ENCODE measurements around the gene SNRNP48.
A peak's percentile ranks its signal among the peaks of the same experiment; 100 is the strongest.

SNRNP48 gene

DNA sequence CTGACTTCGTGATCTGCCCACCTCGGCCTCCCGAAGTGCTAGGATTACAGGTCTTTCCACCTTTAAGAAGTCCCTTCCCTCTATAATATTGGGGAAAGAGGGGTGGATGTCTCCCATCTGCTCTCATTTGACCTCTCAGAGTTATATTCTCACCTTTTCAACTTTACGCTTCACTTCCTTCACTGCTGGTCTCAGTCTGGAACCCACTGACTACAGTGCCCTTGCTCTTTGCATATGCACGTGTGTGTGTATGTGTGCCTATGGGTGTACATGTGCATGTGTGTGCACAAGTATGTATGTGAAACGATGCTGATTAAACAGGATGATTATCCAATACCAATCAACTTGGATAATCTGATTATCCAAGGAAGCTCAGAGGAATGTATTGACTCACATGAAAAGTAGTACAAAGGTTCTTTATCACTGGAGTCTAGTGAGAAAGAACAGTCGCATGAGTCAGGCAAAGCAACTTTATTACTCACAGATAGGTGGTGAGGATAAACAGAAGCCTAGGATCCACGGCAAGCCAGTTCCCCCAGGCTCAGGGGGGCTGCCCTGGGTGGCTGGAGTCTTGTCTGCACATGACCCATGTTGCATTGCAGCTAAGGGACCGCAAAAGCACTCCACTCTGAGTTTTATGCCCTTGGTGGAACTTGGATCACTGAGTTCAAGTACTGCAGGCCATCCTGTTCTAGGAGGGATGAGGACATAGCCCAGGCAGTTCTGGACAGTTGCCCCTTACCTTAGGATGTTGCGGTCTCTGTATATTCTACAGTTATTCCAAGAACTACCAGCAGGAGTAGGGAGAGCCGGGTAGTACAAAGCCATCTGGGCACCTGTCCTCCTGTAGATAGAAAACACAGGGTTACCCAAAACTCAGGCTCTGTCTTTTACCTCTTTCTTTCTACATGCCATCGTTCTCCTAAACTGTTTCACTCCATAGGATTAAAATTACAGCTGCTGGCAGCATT lies 50.9 kb downstream of the SNRNP48 start:
- DNase-seq (ENCODE audit: low read depth, low spot score), result peak; percentile 26
- TF ChIP-seq, protein P1, sequence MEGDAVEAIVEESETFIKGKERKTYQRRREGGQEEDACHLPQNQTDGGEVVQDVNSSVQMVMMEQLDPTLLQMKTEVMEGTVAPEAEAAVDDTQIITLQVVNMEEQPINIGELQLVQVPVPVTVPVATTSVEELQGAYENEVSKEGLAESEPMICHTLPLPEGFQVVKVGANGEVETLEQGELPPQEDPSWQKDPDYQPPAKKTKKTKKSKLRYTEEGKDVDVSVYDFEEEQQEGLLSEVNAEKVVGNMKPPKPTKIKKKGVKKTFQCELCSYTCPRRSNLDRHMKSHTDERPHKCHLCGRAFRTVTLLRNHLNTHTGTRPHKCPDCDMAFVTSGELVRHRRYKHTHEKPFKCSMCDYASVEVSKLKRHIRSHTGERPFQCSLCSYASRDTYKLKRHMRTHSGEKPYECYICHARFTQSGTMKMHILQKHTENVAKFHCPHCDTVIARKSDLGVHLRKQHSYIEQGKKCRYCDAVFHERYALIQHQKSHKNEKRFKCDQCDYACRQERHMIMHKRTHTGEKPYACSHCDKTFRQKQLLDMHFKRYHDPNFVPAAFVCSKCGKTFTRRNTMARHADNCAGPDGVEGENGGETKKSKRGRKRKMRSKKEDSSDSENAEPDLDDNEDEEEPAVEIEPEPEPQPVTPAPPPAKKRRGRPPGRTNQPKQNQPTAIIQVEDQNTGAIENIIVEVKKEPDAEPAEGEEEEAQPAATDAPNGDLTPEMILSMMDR (IDR thresholded peaks at IDR 0.05; ENCODE audit: insufficient read depth, low read length, missing control alignments), result no peak
- POLR2A ChIA-PET, result no interaction called here
- H3K4me3 ChIP-seq (ENCODE audit: low read depth, low read length), result no peak overlapping the region
- CTCF ChIA-PET, result interaction anchor here (1.0 to 2.8 kb wide), 2 partner anchors 9 to 11 kb away, joined by 4 to 9 read pairs; no protein-coding TSS in a partner anchor

DNA sequence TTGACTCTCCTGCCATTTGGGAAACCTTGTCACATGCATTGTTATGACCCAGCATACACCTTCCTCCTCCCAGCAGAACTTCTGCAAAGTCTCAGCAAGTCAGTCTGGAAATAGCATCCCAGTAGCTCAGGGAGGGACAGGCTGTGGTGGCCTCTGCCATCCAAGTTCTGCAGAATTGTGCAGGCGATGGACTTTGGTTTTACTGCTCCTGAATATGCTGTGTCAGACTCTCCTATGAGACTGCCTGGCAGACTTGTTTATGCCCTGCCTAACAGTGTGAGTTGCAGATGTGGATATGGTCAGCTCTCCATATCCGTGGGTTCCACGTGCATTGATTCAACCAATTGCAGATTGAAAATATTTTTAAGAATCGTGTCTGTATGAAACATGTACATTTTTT lies 52.8 kb downstream of the SNRNP48 start:
- DNase-seq (ENCODE audit: low read depth, low spot score), result no peak
- H3K4me3 ChIP-seq (ENCODE audit: low read depth, low read length), result no peak overlapping the region
- ChIA-PET CTCF (interaction anchor here (0.7 to 2.8 kb wide), 3 partner anchors 9 to 1253 kb away, joined by 3 to 9 read pairs (median 3); no protein-coding TSS in a partner anchor), POLR2A (no interaction called here)
- TF ChIP-seq, protein P1 (IDR thresholded peaks at IDR 0.05; ENCODE audit: insufficient read depth, low read length, missing control alignments), result no peak

DNA sequence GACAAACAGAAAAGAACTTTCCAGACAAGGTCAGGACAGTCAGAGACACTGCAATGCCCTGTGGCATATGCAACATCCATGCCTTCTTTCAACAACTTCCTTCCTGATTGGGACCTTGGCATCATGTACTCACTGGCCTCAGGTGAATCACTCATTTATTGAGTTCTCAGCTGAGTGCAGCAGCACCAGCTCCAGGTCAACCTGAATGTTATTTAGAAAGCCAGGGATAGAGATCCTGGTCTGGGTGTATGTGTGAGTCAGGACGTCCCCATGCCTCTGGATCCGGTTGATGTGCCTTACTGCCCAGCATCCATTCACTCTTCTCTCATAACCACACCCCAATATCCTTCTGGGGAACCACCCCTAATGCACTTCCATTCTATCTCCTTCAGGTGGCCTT lies 54.4 kb downstream of the SNRNP48 start:
- no peak overlapping the region for H3K4me3 ChIP-seq (ENCODE audit: low read depth, low read length)
- DNase-seq (ENCODE audit: low read depth, low spot score), result no peak
- TF ChIP-seq, protein P1 (IDR thresholded peaks at IDR 0.05; ENCODE audit: insufficient read depth, low read length, missing control alignments), result no peak
- CTCF ChIA-PET, result no interaction called here
- POLR2A ChIA-PET, result no interaction called here

- TF ChIP-seq, protein P1 (IDR thresholded peaks at IDR 0.05; ENCODE audit: insufficient read depth, low read length, missing control alignments), result no peak
- DNase-seq (ENCODE audit: low read depth, low spot score), result peak; percentile 41
- ChIA-PET POLR2A (no interaction called here), CTCF (interaction anchor here (0.9 to 1.1 kb wide), 2 partner anchors 17 to 360 kb away, joined by 3 read pairs; no protein-coding TSS in a partner anchor)
- H3K4me3 ChIP-seq (ENCODE audit: low read depth, low read length), result no peak overlapping the region
Observed at GRCh38 chr6:7646394-7646793, 56.4 kb downstream of the SNRNP48 start.

DNA sequence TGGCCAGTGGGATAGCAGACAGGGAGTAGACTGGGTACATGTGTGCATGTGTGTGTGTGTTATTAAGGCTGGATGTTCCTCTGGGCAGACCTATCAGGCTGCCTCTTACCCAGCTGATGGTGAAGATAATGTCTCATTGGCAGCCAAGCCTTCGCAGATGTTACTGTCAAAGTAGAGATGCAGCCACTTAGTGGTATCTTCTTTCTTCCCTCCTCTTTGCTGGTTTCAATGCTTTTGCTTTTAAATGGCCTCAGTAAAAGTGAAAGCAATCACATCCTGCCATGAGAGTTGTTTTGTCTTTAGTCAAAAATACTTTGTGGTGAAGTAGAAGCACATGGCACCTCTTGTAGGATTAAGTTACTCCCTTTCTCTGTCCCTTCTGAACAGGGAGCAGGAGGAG lies 57.5 kb downstream of the SNRNP48 start:
- ChIA-PET CTCF (interaction anchor here (0.7 kb wide), 1 partner anchor 9 kb away, joined by 3 read pairs; no protein-coding TSS in a partner anchor), POLR2A (no interaction called here)
- no peak for DNase-seq (ENCODE audit: low read depth, low spot score)
- no peak overlapping the region for H3K4me3 ChIP-seq (ENCODE audit: low read depth, low read length)
- TF ChIP-seq, protein P1 (IDR thresholded peaks at IDR 0.05; ENCODE audit: insufficient read depth, low read length, missing control alignments), result no peak

Measured in AG04449 (cell line).